SK-N-MC (cell line): ENCODE results near the gene ABAT.
"Not testable (repeated sequence)": the region's sequence is repeated elsewhere in the genome, so short reads cannot be mapped to it uniquely, and the experiment has no call there.

Experiments used
- EZH2 ChIP-seq: fragments of 200-600 bp; sonication (generic); IDR thresholded peaks from one replicate; pipeline ENCODE4 v1.6.1; 2017; ENCODE audit warnings: antibody characterized with exemption
- FOXP2 ChIP-seq: optimal IDR thresholded peaks from 2 replicates; pipeline ENCODE3; 2011; ENCODE audit warnings: mild to moderate bottlenecking, moderate library complexity; ENCODE audit not compliant: insufficient read depth; ENCODE audit errors: extremely low read length, control extremely low read depth
- POLR2AphosphoS5 ChIP-seq: IDR thresholded peaks from 2 replicates; pipeline ENCODE4 v1.6.1; 2012; ENCODE audit warnings: mild to moderate bottlenecking, low read depth, low read length, borderline replicate concordance

DNA sequence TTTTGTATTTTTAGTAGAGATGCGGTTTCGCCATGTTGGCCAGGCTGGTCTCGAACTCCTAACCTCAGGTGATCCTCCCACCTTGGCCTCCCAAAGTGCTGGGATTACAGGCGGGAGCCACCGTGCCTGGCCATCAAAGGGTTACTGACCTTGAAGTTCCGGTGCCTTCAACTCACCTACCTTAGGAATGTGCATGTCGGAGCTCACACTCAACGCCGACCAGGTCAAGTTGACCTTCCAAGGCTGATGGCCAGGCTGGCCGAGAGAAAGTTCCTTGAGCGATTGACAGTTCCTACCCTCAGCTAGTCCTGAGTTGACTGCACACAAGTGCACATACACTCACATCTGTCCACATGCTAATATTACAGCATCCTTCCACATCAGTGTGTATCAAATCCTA, 111.9 kb downstream of the ABAT start:
- not testable (repeated sequence) for TF ChIP-seq EZH2, POLR2AphosphoS5, FOXP2
